ENCODE results near the gene MAP2K1. TPM values are rescaled to one million over a fixed set of nuclear protein-coding genes. Genes with fewer than 3 reads are reported as not detected.
"Not testable (repeated sequence)": the region's sequence is repeated elsewhere in the genome, so short reads cannot be mapped to it uniquely, and the experiment has no call there.

Gene MAP2K1
- polyA plus RNA-seq, 3 donors: 11.7 to 34.7 (median 27.7) TPM

DNA sequence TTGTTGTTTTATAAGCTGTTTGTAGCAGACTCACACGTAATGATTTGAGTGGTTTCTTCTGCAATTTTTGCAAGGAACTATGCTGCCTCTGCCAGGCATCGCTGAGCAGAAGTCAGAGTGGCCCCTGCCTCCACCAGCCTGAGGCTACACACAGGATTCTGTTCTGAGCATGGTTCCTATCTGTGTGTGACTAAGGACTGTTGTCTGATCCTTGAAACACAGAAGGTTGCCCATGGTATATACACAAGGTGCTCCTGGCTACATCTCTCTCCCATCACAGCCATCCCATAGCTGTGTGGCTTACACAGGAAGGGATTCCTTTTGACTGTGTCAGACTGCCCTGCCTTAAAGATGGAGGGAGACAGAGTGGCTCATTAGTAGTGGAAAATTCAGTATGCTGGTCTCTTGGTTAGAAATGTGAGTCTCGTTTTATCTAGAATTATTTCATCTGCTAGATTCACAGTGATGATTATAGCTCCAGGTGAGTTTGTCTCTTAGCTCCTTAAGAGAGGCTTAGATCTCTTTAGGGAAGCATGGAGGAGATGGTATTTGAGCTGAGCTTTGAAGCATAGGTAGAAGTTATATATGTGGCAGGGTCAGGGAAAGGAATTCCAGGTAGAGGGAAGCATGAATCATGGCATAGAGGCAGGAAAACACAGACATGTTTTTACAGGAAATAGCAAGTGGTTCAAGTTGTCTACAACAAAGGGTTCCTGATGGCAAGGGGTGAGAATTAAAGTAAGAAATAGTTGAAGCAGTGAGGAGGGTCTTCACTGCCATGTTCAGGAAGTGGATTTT, 73.3 kb downstream of the MAP2K1 start:
- WGBS, 3 donors: 82 to 93% (median 91%) methylated on average over 3 of the region's 3 CpGs
- H3K27ac ChIP-seq (ENCODE audit: low read depth, low read length): no peak overlapping the region

- H3K27ac ChIP-seq (ENCODE audit: low read depth, low read length): not testable (repeated sequence)
- 95 to 98% (median 97%) methylated on average over 6 of the region's 6 CpGs for WGBS, 3 donors
Observed at GRCh38 chr15:66461294-66461693, 74.6 kb downstream of the MAP2K1 start.

- 84 to 98% (median 87%) methylated on average over 2 of the region's 2 CpGs for WGBS, 3 donors
- no peak overlapping the region for H3K27ac ChIP-seq (ENCODE audit: low read depth, low read length)
Observed at GRCh38 chr15:66461917-66462316, 75.2 kb downstream of the MAP2K1 start.

DNA sequence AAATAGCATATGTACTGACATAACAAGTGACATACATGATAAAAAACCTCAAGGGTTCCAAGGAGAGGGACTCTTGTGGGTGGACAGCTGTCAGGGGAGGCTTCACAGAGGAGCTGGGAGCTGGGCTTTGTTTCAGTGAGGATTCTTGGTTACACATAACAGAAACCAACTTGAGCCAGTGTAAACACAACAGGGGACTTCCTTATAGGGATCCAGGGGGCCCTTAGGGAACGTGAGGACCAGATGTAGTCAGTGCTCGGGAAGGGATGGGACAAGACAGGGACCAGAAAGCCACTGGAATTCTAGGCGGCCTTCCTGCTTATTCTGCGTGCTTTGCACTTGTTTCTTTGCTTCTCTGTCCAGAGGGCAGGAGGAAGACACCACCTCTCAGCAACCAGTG, 75.9 kb downstream of the MAP2K1 start:
- no peak overlapping the region for H3K27ac ChIP-seq (ENCODE audit: low read depth, low read length)
- 68 to 84% (median 68%) methylated on average over 4 of the region's 4 CpGs for WGBS, 3 donors

GRCh38 chr15:66465294-66465693, 78.6 kb downstream of the MAP2K1 start:
- WGBS, 3 donors: 93 to 95% (median 95%) methylated on average over 6 of the region's 6 CpGs
- H3K27ac ChIP-seq (ENCODE audit: low read depth, low read length): not testable (repeated sequence)

GRCh38 chr15:66467162-66468040, 80.7 kb downstream of the MAP2K1 start:
- WGBS, 3 donors: 96 to 97% (median 97%) methylated on average over 11 of the region's 11 CpGs
- H3K27ac ChIP-seq (ENCODE audit: low read depth, low read length): not testable (repeated sequence)

DNA sequence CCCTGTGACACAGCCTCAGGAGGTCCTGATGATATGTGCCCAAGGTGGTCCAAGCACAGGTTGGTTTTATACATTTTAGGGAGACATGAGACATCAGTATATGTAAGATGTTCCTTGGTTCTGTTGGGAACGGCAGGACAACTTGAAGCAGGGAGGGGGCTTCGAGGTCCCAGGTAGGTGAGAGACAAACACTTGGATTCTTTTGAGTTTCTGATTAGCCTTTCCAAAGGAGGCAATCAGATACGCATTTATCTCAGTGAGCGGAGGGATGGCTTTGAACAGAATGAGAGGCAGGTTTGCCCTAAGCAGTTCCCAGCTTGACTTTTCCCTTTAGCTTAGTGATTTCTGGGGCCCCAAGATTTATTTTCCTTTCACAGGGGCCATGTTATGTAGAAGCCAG, 84.1 kb downstream of the MAP2K1 start:
- WGBS, 3 donors: 85 to 93% (median 87%) methylated on average over 4 of the region's 4 CpGs
- H3K27ac ChIP-seq (ENCODE audit: low read depth, low read length): not testable (repeated sequence)

DNA sequence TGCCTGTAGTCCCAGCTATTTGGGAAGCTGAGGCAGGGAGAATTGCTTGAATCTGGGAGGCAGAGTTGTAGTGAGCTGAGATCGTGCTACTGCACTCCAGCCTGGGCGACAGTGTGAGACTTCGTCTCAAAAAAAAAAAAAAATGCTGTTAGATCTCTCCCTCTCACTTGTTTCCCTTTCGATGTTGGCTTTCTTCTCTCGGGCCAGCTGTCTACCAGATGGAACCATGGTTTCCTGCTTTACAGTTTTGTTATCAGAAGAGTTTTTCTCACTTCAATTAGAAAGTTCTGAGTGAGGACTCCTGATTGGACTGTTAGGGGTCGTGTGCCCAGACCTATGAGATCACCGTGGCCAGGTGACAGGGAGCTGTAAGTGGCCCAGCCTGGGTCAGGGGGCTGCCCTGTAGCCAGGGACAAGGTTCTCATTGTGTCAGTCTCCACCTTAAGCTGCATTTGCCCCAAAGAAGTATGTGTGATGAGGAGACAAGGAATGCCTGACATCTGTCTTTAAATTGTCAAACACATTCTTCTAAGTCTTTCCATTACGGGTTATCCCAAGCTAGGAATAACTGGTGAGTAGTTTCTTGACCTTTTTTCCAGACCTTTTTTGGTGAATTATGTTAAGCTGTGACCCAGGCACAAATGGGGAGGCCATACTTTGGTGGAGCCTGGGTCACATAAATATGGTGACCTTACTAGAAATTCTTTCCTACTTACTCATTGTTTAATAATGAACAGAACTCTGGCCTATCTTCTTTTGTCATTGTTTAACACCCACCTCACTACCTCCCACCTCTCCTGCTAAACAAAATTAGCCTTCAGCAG, 85.7 kb downstream of the MAP2K1 start:
- 55 to 81% (median 56%) methylated on average over 8 of the region's 8 CpGs for WGBS, 3 donors
- H3K27ac ChIP-seq (ENCODE audit: low read depth, low read length): no peak overlapping the region

GRCh38 chr15:66474135-66474534, 87.4 kb downstream of the MAP2K1 start:
- WGBS, 3 donors: 74 to 86% (median 85%) methylated on average over 2 of the region's 2 CpGs
- H3K27ac ChIP-seq (ENCODE audit: low read depth, low read length): no peak overlapping the region

DNA sequence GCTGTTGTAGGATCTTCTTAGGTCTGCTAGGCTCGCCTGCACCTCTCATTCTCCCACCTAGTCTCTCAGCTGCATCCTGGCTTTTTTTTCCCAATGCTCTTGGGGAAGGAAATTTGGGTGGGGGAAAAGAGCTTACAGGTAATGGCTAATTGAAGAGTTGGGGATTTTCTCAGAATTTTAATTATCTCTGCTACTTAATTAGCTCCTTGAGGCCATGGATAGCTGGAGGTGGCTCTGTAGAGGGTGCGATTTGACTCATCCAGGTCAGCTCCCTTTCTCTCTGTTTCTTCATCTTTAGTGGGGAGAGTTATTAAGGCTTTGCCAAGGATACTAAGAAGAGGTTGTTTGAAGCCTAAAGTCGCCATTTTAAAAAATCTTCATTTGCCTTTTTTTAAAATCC, 88.3 kb downstream of the MAP2K1 start:
- H3K27ac ChIP-seq (ENCODE audit: low read depth, low read length): no peak overlapping the region

DNA sequence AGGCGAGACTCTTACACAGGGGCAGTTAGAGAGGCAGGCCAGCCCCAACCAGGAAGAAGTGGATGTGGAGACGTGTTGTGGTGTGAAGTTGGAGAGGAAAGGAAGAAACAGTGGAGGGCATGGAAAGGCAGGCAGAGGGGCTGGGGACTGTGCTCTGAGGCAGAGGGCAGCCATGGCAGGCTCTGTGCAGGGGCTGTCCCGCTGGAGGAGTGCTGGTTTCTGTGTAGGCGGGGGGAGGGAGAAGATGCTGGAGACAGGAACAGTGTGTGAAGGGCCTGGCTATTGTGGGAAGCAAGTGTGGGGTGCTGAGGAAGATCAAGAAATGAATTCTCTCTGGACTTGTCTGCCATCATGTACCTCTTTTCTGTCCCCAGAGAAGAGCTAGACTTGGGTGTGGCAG, 89.8 kb downstream of the MAP2K1 start:
- 87 to 94% (median 93%) methylated on average over 4 of the region's 4 CpGs for WGBS, 3 donors

More for the DNA sequence above, 88.3 kb downstream of the MAP2K1 start:
- 87 to 98% (median 97%) methylated on average over 3 of the region's 3 CpGs for WGBS, 3 donors

GRCh38 chr15:66477011-66477410, 90.3 kb downstream of the MAP2K1 start:
- WGBS, 3 donors: 85 to 90% (median 89%) methylated on average over 2 of the region's 2 CpGs
- H3K27ac ChIP-seq (ENCODE audit: low read depth, low read length): no peak overlapping the region

More for the DNA sequence above, 89.8 kb downstream of the MAP2K1 start:
- H3K27ac ChIP-seq (ENCODE audit: low read depth, low read length): no peak overlapping the region

DNA sequence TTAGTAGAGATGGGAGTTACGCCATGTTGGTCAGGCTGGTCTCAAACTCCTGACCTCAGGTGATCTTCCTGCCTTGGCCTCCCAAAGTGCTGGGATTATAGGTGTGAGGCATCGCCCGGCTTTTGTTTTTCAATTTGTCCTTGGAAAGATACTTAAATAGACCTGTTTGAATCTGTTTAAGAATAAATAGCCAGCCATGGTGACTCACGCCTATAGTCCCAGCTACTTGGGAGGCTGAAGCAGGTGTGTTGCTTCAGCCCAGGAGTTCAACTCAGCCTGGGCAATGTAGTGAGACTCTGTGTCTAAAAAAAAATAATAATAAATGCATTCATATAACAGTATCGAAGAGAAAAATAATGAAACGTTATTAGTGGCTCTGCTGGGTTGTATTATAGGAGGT, 93.6 kb downstream of the MAP2K1 start:
- WGBS, 3 donors: 80 to 88% (median 87%) methylated on average over 6 of the region's 6 CpGs
- H3K27ac ChIP-seq (ENCODE audit: low read depth, low read length): no peak overlapping the region

- no peak overlapping the region for H3K27ac ChIP-seq (ENCODE audit: low read depth, low read length)
- 93 to 95% (median 93%) methylated on average over 10 of the region's 10 CpGs for WGBS, 3 donors
Observed at GRCh38 chr15:66481107-66481856, 94.6 kb downstream of the MAP2K1 start.

DNA sequence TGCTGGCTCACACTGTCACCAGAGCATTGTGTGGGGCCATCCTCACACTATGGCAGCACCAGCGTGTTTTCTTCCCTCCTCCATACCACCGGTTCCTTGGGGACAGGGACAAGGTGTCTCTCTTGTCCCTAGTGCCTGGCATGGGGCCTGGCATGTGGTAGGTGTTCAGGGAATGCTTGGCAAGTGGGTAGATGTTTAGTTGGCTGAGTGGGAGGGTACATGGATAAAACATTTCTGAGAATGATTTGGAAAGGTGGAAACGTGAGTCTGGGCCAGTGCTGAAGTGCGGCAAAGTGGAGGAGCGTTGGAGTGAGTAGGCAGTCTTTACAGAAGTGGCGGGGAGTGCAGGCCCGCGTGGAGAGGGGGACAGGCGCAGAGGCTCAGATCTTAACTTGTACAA, 95.8 kb downstream of the MAP2K1 start:
- H3K27ac ChIP-seq (ENCODE audit: low read depth, low read length): no peak overlapping the region
- 79 to 92% (median 85%) methylated on average over 8 to 9 of the region's 9 CpGs for WGBS, 3 donors

- WGBS, 3 donors: 60 to 69% (median 60%) methylated on average over 3 of the region's 3 CpGs
- H3K27ac ChIP-seq (ENCODE audit: low read depth, low read length): no peak overlapping the region
Observed at GRCh38 chr15:66483131-66483566, 96.4 kb downstream of the MAP2K1 start.

- 93 to 98% (median 96%) methylated on average over 5 of the region's 5 CpGs for WGBS, 3 donors
- no peak overlapping the region for H3K27ac ChIP-seq (ENCODE audit: low read depth, low read length)
Observed at GRCh38 chr15:66484539-66485112, 97.9 kb downstream of the MAP2K1 start.

DNA sequence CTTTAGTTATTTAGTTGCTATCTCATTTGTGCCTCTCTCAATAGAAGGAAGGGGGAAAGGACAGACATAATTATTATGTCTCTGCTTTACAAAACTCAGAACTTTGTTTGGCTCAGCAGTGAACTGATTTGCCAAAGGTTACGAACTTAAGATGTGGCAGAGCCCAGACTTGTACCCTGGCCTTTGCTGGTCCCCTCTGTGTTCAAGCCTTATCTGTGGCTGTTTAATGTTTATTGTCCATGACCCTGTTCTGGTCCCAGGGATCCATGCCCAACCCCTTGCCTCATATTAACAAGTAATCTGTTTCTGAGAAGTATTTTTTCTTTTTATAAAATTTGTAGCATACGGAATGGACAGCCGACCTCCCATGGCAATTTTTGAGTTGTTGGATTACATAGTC, 100.2 kb downstream of the MAP2K1 start:
- H3K27ac ChIP-seq (ENCODE audit: low read depth, low read length): no peak overlapping the region
- 86 to 96% (median 91%) methylated on average over 3 of the region's 3 CpGs for WGBS, 3 donors

Measured in adipose tissue (tissue), 3 donors.